GM12878 (cell line): ENCODE results near the gene CSRP1. TPM values are rescaled to one million over a fixed set of nuclear protein-coding genes. Genes with fewer than 3 reads are reported as not detected.

ENCODE experiments used
- ATAC-seq: fragments of 200-7000 bp; cut with Tn5 transposase; 3 replicates; pipeline ENCODE4 v1.9.1; 2020; ENCODE audit warnings: mild to moderate bottlenecking, moderate library complexity
- BruUV-seq: library from RNA; stranded (reverse); fragments of 400-500 nt; replicated peaks from 2 replicates; lab custom pipeline; 2021; lab: Mats Ljungman, UMichigan
- CTCF ChIA-PET: fragments of 300-600 bp; sonication (Branson Sonifier 250); formaldehyde crosslinking; extraction: SDS; loops from one replicate; lab custom pipeline; 2021; ENCODE audit warnings: inconsistent platforms; lab: Yijun Ruan, JAX
- POLR2A ChIA-PET: fragments of 350-600 bp; formaldehyde crosslinking; extraction: SDS; loops from one replicate; lab custom pipeline; 2021; ENCODE audit warnings: inconsistent platforms; lab: Charles Lee
- RAD21 ChIA-PET: fragments of 300-600 bp; sonication (Branson Sonifier 250); formaldehyde crosslinking; loops from one replicate; lab custom pipeline; 2023; ENCODE audit warnings: antibody characterized with exemption; ENCODE audit not compliant: unreplicated experiment; lab: Charles Lee
- SMC1A ChIA-PET: fragments of 300-600 bp; sonication (Branson Sonifier 250); formaldehyde crosslinking; loops from one replicate; lab custom pipeline; 2023; ENCODE audit not compliant: unreplicated experiment, uncharacterized antibody; lab: Charles Lee
- DNase-seq: peaks from one replicate; pipeline ENCODE4 v3.0.0-alpha.2; 2011; ENCODE audit warnings: low read depth, low spot score
- FAIRE-seq: peaks from 3 replicates; lab custom pipeline; 2011; peaks lifted over from hg19 to GRCh38; lab: Jason Lieb, UNC
- H2AFZ ChIP-seq: 2 replicates; pipeline ENCODE4 v1.6.0; 2011; ENCODE audit warnings: low read depth, low read length, control low read depth; ENCODE audit not compliant: control insufficient read depth
- H3K27ac ChIP-seq: 2 replicates; pipeline ENCODE4 v1.5.1; 2011; ENCODE audit warnings: control low read depth; ENCODE audit not compliant: control insufficient read depth, insufficient read depth
- H3K27me3 ChIP-seq, 2 experiments: replicated peaks in 1 of 2; 2 replicates each; pipeline versions ENCODE4 v1.6.0 to v1.6.1; 2011; ENCODE audit warnings: low read length in 1 of 2; ENCODE audit not compliant: control insufficient read depth in 2 of 2, insufficient read depth in 2 of 2
- H3K36me3 ChIP-seq, 2 experiments: 2 replicates each; pipeline ENCODE4 v1.5.1; 2011; ENCODE audit warnings: low read length in 1 of 2; ENCODE audit not compliant: control insufficient read depth in 2 of 2, insufficient read depth in 2 of 2
- H3K4me1 ChIP-seq: 2 replicates; pipeline ENCODE4 v1.6.1; 2011; ENCODE audit warnings: mild to moderate bottlenecking, low read length, moderate library complexity, mixed read lengths; ENCODE audit not compliant: control insufficient read depth, insufficient read depth
- H3K4me2 ChIP-seq: 2 replicates; pipeline ENCODE4 v1.6.0; 2011; ENCODE audit warnings: control low read depth; ENCODE audit not compliant: control insufficient read depth, insufficient read depth
- H3K4me3 ChIP-seq: fragments of 200-600 bp; sonication (generic); 2 replicates; pipeline ENCODE4 v1.5.1; 2016
- H3K79me2 ChIP-seq: 2 replicates; pipeline ENCODE4 v1.6.0; 2011; ENCODE audit warnings: low read length; ENCODE audit not compliant: control insufficient read depth, insufficient read depth
- H3K9ac ChIP-seq: 2 replicates; pipeline ENCODE4 v1.8.0; 2011; ENCODE audit warnings: low read length, control low read depth, mixed read lengths; ENCODE audit not compliant: control insufficient read depth, insufficient read depth
- H3K9me3 ChIP-seq: replicated peaks from 3 replicates; pipeline ENCODE4 v1.5.1; 2011; ENCODE audit warnings: mild to moderate bottlenecking, low read length; ENCODE audit not compliant: control insufficient read depth, insufficient read depth
- H4K20me1 ChIP-seq: 2 replicates; pipeline ENCODE4 v1.6.0; 2011; ENCODE audit not compliant: control insufficient read depth, insufficient read depth
- CEBPZ ChIP-seq: fragments of 150-350 bp; IDR thresholded peaks from 2 replicates; pipeline ENCODE4 v1.6.1; 2016; ENCODE audit warnings: low read depth, low read length
- CHD1 ChIP-seq: IDR thresholded peaks from 2 replicates; pipeline ENCODE4 v1.6.1; 2012; ENCODE audit warnings: low read depth, low read length, improper control_type of control experiment
- GABPA ChIP-seq: IDR thresholded peaks from 2 replicates; pipeline ENCODE4 v1.6.1; 2014; ENCODE audit warnings: antibody characterized with exemption, low read depth, mild to moderate bottlenecking, inconsistent platforms
- GATAD2B ChIP-seq: fragments of 450-650 bp; conservative IDR thresholded peaks from 2 replicates; pipeline ENCODE4 v1.6.1; 2017; ENCODE audit warnings: low read depth, mild to moderate bottlenecking, moderate library complexity
- KAT2A ChIP-seq: conservative IDR thresholded peaks from 2 replicates; pipeline ENCODE4 v1.6.1; 2011; ENCODE audit warnings: low read depth, low read length; ENCODE audit not compliant: control insufficient read depth
- MTA3 ChIP-seq: IDR thresholded peaks from 2 replicates; pipeline ENCODE4 v1.6.1; 2012; ENCODE audit warnings: low read length, inconsistent platforms, borderline replicate concordance
- SPI1 ChIP-seq: IDR thresholded peaks from 2 replicates; pipeline ENCODE4 v1.6.1; 2011; ENCODE audit warnings: low read depth, mild to moderate bottlenecking, low read length, moderate library complexity, borderline replicate concordance; ENCODE audit not compliant: insufficient read depth
- SREBF2 ChIP-seq: IDR thresholded peaks from 2 replicates; pipeline ENCODE4 v1.6.1; 2012; ENCODE audit warnings: mild to moderate bottlenecking, low read length
- TBL1XR1 ChIP-seq: IDR thresholded peaks from 2 replicates; pipeline ENCODE4 v1.6.1; 2012; ENCODE audit warnings: low read depth, low read length, improper control_type of control experiment
- WGBS: methylation state at CpG from one replicate; pipeline ENCODE4 v1.1.6; 2016; ENCODE audit warnings: low lambda C conversion rate; ENCODE audit not compliant: insufficient replicate concordance, insufficient coverage; ENCODE audit errors: missing lambda C conversion rate; 5-methylcytosine and 5-hydroxymethylcytosine counted together
- in situ Hi-C: fragments of 300-500 bp; cut with MboI; formaldehyde crosslinking; loops from 9 replicates; pipeline ENCODE4 v1.14.3; 2018; ENCODE audit warnings: mixed read lengths
- intact Hi-C: fragments of 100-400 bp; cut with micrococcal nuclease; formaldehyde crosslinking; loops from one replicate; pipeline ENCODE4 v1.14.2; 2022; ENCODE audit not compliant: unreplicated experiment
- polyA plus RNA-seq, 11 experiments: library from polyadenylated mRNA; depleted of rRNA in 4 of 11; unstranded in 6 of 11; stranded (reverse) in 5 of 11; fragments of >200 nt; fragmentation: Nextera tagmentation in 4 of 11; fragmentation: Illumina TruSeq in 1 of 11; extraction: Ambion mirVana in 4 of 11; extraction: Trizol in 1 of 11; gene quantifications; 1 replicate in 1 of 11; 2 replicates in 10 of 11; pipeline versions ENCODE4 v1.2.1 to v1.2.3, GENCODE V29; 2011 to 2016; ENCODE audit warnings: inconsistent platforms in 2 of 11, missing spikeins in 2 of 11, low read depth in 1 of 11
- total RNA-seq, 4 experiments: library from RNA; depleted of rRNA in 3 of 4; stranded (reverse); fragments of >200 nt in 3 of 4; fragmentation: Illumina TruSeq in 1 of 4; extraction: Trizol in 1 of 4; gene quantifications; 2 replicates each; pipeline versions ENCODE4 v1.2.1 to v1.2.3, GENCODE V29; 2013 to 2021
- TF ChIP-seq, protein P1 (sequence below): fragments of 450-650 bp; formaldehyde crosslinking; IDR thresholded peaks from 2 replicates; pipeline ENCODE4 v1.4.0; 2022; ENCODE audit warnings: mild to moderate bottlenecking, moderate library complexity
- TF ChIP-seq, protein P2 (sequence below): fragments of 450-650 bp; formaldehyde crosslinking; IDR thresholded peaks from 2 replicates; pipeline ENCODE4 v1.4.0; 2020; ENCODE audit warnings: mild to moderate bottlenecking, moderate library complexity

CSRP1 gene
- total and polyA plus RNA-seq, 10 of the 15 experiments (the other 5 are each of a cell fraction or from before 2014, with no cell fraction given), result 23.4 to 99.2 (median 80.7) TPM

- FAIRE-seq (no peak), ATAC-seq (no peak), DNase-seq (no peak)
- peaks cover 4% of the 10 kb centered on the region; the same call in 1 of the 2 replicates for H3K4me1 ChIP-seq
- H3K4me2 ChIP-seq, result no peak overlapping the region
- no peak overlapping the region for H2AFZ ChIP-seq
- BruUV-seq, result no TSS peak
- no peaks in the 10 kb centered on the region for H3K9me3 ChIP-seq
- no peak overlapping the region for H3K9ac ChIP-seq
- ChIA-PET CTCF (interaction anchor here (1.6 to 13.1 kb wide), 3 partner anchors 11 to 53 kb away, joined by 6 to 198 read pairs (median 144); no protein-coding TSS in a partner anchor), RAD21 (interaction anchor here (15.3 kb wide), 1 partner anchor 19 kb away, joined by 505 read pairs; no protein-coding TSS in a partner anchor), POLR2A (interaction anchor here (1.4 kb wide), 1 partner anchor 18 kb away, joined by 3 read pairs; no protein-coding TSS in a partner anchor), SMC1A (interaction anchor here (1.1 to 18.7 kb wide), 5 partner anchors 11 to 65 kb away, joined by 4 to 514 read pairs (median 5); no protein-coding TSS in a partner anchor)
- peaks cover 12% of the 10 kb centered on the region for H3K79me2 ChIP-seq
- in situ Hi-C loops (no loop called here), intact Hi-C loops (no loop called here)
- 100% methylated on average over 4 of the region's 4 CpGs for WGBS
- peaks cover 0 to under 1% of the 10 kb centered on the region in 2 experiments; a peak in 2 of 4 replicates for H3K36me3 ChIP-seq
- no peaks in the 10 kb centered on the region for H3K27me3 ChIP-seq
- H3K27ac ChIP-seq, result no peak overlapping the region
- no peak overlapping the region for H3K4me3 ChIP-seq
- H4K20me1 ChIP-seq, result no peaks in the 10 kb centered on the region
- TF ChIP-seq CEBPZ (no peak), KAT2A (no peak), GABPA (no peak), TBL1XR1 (no peak), GATAD2B (no peak), SREBF2 (no peak), CHD1 (no peak), MTA3 (no peak), SPI1 (no peak)
- TF ChIP-seq, protein P1, sequence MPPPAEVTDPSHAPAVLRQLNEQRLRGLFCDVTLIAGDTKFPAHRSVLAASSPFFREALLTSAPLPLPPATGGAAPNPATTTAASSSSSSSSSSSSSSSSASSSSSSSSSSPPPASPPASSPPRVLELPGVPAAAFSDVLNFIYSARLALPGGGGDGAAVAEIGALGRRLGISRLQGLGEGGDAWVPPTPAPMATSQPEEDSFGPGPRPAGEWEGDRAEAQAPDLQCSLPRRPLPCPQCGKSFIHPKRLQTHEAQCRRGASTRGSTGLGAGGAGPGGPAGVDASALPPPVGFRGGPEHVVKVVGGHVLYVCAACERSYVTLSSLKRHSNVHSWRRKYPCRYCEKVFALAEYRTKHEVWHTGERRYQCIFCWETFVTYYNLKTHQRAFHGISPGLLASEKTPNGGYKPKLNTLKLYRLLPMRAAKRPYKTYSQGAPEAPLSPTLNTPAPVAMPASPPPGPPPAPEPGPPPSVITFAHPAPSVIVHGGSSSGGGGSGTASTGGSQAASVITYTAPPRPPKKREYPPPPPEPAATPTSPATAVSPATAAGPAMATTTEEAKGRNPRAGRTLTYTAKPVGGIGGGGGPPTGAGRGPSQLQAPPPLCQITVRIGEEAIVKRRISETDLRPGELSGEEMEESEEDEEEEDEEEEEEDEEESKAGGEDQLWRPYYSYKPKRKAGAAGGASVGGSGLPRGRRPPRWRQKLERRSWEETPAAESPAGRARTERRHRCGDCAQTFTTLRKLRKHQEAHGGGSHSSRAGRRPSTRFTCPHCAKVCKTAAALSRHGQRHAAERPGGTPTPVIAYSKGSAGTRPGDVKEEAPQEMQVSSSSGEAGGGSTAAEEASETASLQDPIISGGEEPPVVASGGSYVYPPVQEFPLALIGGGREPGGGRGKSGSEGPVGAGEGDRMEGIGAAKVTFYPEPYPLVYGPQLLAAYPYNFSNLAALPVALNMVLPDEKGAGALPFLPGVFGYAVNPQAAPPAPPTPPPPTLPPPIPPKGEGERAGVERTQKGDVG, result no peak
- TF ChIP-seq, protein P2, sequence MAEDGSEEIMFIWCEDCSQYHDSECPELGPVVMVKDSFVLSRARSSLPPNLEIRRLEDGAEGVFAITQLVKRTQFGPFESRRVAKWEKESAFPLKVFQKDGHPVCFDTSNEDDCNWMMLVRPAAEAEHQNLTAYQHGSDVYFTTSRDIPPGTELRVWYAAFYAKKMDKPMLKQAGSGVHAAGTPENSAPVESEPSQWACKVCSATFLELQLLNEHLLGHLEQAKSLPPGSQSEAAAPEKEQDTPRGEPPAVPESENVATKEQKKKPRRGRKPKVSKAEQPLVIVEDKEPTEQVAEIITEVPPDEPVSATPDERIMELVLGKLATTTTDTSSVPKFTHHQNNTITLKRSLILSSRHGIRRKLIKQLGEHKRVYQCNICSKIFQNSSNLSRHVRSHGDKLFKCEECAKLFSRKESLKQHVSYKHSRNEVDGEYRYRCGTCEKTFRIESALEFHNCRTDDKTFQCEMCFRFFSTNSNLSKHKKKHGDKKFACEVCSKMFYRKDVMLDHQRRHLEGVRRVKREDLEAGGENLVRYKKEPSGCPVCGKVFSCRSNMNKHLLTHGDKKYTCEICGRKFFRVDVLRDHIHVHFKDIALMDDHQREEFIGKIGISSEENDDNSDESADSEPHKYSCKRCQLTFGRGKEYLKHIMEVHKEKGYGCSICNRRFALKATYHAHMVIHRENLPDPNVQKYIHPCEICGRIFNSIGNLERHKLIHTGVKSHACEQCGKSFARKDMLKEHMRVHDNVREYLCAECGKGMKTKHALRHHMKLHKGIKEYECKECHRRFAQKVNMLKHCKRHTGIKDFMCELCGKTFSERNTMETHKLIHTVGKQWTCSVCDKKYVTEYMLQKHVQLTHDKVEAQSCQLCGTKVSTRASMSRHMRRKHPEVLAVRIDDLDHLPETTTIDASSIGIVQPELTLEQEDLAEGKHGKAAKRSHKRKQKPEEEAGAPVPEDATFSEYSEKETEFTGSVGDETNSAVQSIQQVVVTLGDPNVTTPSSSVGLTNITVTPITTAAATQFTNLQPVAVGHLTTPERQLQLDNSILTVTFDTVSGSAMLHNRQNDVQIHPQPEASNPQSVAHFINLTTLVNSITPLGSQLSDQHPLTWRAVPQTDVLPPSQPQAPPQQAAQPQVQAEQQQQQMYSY (CRISPR knock-in tag), result no peak
These were observed 6.2 kb downstream of the CSRP1 start for GRCh38 chr1:201500670-201501120.
